Hepatic stellate cell (primary cell): ENCODE measurements around the gene TSSC4.

Experiments
- DNase-seq: peaks from one replicate; pipeline ENCODE4 v3.0.0; 2011; ENCODE audit warnings: low spot score

Gene TSSC4

GRCh38 chr11:2401436-2401984 is 960 bp downstream of the TSSC4 start:
- DNase-seq: no peak

DNA sequence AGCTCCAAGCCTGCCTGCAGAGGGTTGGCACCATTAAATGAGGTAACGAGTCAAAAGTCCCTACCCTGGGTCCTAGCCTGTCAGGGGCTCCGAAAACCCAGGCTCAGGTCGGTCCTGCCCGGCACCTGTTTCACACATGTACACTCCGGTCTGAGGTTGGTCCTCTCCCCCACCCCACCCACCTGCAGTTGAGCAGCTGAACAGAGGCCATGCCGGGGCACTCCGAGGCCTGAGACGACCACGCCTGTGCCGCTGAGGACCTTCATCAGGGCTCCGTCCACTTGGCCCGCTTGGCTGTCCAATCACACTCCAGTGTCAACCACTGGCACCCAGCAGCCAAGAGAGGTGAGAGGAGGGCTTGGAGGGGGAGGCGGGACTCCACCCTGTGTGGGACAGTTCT is 1.6 kb downstream of the TSSC4 start:
- DNase-seq: no peak

DNA sequence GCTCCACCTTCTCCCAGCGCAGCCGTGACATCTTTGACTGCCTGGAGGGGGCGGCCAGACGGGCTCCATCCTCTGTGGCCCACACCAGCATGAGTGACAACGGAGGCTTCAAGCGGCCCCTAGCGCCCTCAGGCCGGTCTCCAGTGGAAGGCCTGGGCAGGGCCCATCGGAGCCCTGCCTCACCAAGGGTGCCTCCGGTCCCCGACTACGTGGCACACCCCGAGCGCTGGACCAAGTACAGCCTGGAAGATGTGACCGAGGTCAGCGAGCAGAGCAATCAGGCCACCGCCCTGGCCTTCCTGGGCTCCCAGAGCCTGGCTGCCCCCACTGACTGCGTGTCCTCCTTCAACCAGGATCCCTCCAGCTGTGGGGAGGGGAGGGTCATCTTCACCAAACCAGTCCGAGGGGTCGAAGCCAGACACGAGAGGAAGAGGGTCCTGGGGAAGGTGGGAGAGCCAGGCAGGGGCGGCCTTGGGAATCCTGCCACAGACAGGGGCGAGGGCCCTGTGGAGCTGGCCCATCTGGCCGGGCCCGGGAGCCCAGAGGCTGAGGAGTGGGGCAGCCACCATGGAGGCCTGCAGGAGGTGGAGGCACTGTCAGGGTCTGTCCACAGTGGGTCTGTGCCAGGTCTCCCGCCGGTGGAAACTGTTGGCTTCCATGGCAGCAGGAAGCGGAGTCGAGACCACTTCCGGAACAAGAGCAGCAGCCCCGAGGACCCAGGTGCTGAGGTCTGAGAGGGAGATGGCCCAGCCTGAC is 2.5 kb downstream of the TSSC4 start:
- DNase-seq: no peak

GRCh38 chr11:2404735-2405196 is 4.2 kb downstream of the TSSC4 start:
- no peak for DNase-seq

GRCh38 chr11:2406451-2406850 is 5.9 kb downstream of the TSSC4 start:
- no peak for DNase-seq

DNA sequence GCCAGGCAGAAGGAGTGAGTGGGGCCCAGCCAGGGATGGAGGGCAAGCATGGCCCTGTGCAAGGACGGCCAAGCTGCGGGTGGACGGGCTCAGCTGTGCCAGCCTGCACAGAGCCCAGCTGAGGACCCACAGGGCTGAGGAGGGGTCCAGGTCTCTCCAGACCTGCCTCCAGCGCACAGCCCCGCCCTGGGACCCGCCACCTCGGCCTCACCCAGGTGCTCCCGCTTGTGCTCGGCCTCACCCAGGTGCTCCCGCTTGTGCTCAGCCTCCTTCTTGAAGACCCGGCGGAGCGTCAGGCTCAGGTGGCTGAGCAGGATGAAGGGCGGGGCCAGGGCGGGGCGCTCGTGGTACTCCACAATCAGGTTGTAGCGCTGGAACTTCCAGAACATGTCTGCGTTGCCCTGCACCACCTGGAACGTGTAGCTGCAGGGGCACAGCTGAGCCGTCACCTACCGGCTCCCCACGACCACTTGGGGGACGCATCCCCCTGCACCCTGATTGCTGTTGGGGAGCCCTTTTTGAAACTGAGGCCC is 6.4 kb downstream of the TSSC4 start:
- no peak for DNase-seq

DNA sequence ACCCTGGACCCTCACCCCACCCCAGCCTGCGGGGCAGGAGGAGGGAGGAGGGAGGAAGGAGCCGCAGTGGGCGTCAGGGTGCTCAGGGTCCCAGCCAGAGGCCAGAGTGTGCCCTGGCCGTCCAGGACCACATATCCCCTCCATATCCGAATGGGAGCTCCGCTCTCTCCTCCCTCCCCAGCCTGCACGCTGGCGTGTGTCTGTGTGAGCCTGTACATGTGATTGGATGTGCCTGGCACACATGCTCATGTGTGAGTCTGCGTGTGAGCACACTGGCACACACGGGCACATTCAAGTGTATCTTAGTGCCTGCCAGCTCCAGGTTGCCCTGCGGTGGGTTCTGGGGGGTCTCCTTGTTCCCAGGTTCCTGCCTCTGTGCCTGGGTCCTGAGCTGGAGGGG is 8.1 kb downstream of the TSSC4 start:
- DNase-seq: no peak

DNA sequence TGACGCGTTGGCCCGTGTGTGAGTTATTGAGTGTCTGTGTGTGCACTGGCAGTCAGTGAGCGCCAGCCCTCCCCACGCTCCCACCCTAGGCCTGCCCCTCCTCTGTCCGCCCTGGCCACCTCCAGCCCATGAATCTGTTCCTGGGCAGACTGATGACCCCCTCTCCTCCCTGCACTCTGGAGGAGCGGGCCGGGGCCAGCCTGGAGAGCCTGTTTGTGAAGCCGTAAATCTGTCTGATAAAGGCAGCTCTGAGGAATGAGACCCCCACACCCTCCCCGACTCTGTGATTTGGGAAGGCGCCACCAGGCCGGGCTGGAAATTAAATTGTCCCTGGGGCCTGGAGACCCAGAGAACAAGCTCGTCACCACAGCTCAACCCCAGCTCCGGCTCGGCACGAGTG is 8.6 kb downstream of the TSSC4 start:
- DNase-seq: no peak

GRCh38 chr11:2409611-2410468 is 9.3 kb downstream of the TSSC4 start:
- DNase-seq: no peak

DNA sequence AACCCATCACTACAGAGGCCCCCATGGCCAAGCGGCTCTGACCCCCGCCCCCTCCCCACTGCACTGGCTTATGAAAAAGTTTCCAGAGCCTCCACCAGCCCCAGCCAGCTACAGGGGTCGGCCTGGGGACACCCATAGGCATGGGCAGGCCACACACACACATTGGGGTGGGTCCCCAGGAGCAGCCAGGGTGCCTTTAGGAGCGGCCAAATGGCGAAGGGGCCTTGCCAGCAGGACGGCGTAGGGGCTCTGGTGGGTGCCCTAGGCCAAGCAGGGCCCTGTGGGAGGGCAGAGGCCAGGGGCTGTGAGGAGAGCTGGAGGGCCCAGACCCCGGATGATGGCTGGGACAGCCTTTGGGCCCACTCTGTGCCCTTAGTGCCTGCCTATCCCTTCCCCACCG is 10.1 kb downstream of the TSSC4 start:
- DNase-seq: no peak

DNA sequence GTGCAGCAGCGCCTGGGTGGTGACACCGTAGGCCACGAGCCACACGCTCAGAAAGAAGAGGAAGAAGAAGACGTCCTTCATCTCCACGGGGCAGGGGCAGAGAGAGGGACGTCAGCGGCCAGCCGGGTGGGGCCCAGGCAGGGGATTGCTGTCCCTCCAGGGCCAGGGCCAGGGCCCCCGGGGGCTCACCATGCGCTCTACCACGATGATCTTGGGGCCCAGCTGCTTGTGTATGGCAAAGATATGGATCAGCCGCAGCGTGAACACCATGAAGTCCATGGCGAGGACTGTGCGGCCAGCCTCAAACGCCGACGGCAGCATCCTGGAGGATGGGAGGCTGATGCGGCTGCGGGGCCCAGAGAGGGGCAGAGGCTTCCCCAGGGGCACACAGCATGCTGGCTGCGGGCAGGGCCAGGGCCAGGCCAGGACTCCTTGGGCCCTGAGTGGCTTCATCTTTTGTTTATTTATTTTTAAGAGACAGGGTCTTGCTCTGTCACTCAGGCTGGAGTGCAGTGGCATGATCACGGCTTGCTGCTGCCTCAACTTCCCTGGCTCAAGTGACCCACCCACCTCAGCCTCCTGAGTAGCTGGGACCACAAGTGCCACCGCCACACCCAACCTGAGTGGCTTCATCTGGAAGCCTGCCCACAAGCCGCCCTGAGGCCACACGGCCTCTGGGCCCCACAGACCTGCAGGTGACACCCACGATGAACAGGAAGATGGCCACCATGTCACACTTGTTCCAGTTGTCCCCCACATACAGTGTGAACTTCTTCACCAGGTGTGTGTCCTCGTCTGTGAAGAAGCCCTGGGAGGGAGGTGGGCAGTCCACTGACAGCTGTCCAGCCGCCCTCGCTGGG is 11.1 kb downstream of the TSSC4 start:
- DNase-seq: no peak

GRCh38 chr11:2412323-2412722 is 11.8 kb downstream of the TSSC4 start:
- DNase-seq: no peak

- no peak for DNase-seq
Measured at GRCh38 chr11:2413742-2414579, 13.4 kb downstream of the TSSC4 start.

DNA sequence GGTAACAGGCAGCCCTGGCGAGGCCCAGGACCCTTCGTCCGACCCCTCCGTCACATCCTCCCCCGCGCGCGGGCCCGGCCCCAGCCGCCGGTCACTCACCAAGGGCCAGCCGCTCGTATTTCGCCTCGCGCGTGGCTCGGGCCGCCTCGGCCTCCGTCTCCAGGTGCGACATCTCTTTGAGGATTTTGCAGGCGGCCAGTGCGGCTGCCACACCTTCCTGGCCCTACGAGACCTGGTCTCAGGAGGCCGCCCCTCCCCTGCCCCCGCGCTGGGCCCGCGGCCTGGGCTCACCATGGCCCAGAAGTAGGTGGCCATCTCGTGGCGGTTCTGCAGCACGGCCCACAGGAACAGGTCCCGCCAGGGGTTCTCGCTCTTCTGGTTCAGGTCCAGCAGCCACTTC is 14.1 kb downstream of the TSSC4 start:
- DNase-seq: no peak

DNA sequence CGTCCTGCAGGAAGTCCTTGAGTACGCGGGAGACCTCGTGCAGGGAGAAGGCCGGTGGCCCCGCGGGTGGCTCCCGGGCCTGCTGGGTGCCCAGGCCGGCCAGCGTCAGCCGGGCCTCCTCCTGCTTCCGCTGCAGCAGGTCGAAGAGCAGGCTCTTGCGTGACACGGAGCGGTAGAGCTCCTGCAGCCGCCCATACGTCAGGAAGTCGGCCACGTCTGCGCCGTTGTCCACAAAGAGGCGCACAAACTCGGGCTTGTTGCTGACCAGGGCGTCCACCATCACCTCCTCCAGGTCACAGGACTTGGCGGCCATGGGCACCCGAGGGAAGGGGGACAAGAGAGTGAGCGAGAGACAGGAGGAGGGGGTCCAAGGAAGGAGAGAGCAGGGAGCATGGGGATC is 14.6 kb downstream of the TSSC4 start:
- no peak for DNase-seq

GRCh38 chr11:2415601-2416380 is 15.2 kb downstream of the TSSC4 start:
- DNase-seq: no peak

GRCh38 chr11:2416765-2417164 is 16.2 kb downstream of the TSSC4 start:
- no peak for DNase-seq

DNA sequence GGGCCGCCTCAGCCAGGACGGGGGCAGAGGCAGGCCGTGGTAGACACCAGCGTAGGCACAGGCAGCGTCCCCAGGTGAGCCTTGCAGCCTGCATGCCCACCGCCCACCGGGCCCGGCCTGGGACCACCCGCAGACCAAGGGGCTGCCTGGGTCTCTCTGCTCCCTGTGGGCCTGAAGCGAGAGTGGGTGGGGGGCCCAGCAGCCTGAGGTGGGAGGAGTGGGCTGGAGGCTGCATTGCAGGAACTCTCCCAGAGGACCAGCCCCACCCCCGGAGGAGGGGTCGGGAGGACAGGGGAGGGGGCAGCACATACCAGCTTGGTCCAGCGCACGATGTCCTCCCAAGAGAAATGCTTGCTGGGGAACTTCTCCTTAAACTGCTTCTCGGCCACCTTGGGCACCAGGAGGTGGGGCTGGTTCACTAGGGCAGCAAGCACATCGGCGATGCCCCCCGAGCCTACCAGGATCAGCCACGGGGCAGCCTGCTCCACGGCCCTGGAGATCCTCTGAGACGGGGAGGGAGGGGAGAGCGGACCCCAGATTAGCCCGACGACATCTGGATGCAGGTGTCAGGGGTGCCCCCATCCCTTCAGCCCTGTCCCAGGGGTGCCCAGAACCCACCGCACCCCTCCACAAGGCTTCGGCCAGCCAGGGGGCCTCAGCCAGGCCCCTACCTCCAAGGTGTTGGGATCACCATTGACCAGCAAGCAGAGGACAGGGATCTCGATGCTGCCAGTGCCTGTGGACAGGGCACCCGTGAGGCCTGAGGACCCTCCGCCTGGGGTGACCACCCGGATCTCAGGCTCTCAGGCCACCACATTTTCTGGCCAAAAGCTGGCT is 17.5 kb downstream of the TSSC4 start:
- DNase-seq: no peak

GRCh38 chr11:2418693-2419360 is 18.3 kb downstream of the TSSC4 start:
- no peak for DNase-seq
